NCI-H128 (cell line): ENCODE measurements around the gene PRKAR1B.
"Not testable (repeated sequence)": the region's sequence is repeated elsewhere in the genome, so short reads cannot be mapped to it uniquely, and the experiment has no call there.

Experiments used
- DNase-seq: peaks from one replicate; lab custom pipeline; 2025; ENCODE audit not compliant: unreplicated experiment; lab: John Stamatoyannopoulos, UW

The PRKAR1B gene

GRCh38 chr7:757741-758163 lies 30.7 kb upstream of the PRKAR1B start:
- no peak for DNase-seq

- no peak for DNase-seq
Measured at GRCh38 chr7:756928-757560, 30.0 kb upstream of the PRKAR1B start.

GRCh38 chr7:756231-756927 lies 29.3 kb upstream of the PRKAR1B start:
- DNase-seq = no peak

- no peak for DNase-seq
Measured at GRCh38 chr7:755413-755805, 28.3 kb upstream of the PRKAR1B start.

- DNase-seq = no peak
Measured at GRCh38 chr7:754531-755412, 27.7 kb upstream of the PRKAR1B start.

GRCh38 chr7:753190-753589 lies 26.1 kb upstream of the PRKAR1B start:
- no peak for DNase-seq

GRCh38 chr7:752256-752655 lies 25.2 kb upstream of the PRKAR1B start:
- not testable (repeated sequence) for DNase-seq

GRCh38 chr7:751826-752225 lies 24.7 kb upstream of the PRKAR1B start:
- no peak for DNase-seq

GRCh38 chr7:750111-750905 lies 23.2 kb upstream of the PRKAR1B start:
- DNase-seq = no peak

GRCh38 chr7:749140-749551 lies 22.1 kb upstream of the PRKAR1B start:
- DNase-seq = no peak

- no peak for DNase-seq
Measured at GRCh38 chr7:748446-748845, 21.4 kb upstream of the PRKAR1B start.

- no peak for DNase-seq
Measured at GRCh38 chr7:747186-747585, 20.1 kb upstream of the PRKAR1B start.

GRCh38 chr7:746155-747061 lies 19.3 kb upstream of the PRKAR1B start:
- DNase-seq = no peak

GRCh38 chr7:745431-746154 lies 18.5 kb upstream of the PRKAR1B start:
- DNase-seq = no peak

GRCh38 chr7:744854-745430 lies 17.9 kb upstream of the PRKAR1B start:
- DNase-seq = no peak

GRCh38 chr7:744128-744520 lies 17.0 kb upstream of the PRKAR1B start:
- not testable (repeated sequence) for DNase-seq

- not testable (repeated sequence) for DNase-seq
Measured at GRCh38 chr7:743341-744127, 16.5 kb upstream of the PRKAR1B start.

- DNase-seq = no peak
Measured at GRCh38 chr7:742791-743190, 15.7 kb upstream of the PRKAR1B start.
